ENCODE measurements around the gene R3HCC1L.

The R3HCC1L gene

DNA sequence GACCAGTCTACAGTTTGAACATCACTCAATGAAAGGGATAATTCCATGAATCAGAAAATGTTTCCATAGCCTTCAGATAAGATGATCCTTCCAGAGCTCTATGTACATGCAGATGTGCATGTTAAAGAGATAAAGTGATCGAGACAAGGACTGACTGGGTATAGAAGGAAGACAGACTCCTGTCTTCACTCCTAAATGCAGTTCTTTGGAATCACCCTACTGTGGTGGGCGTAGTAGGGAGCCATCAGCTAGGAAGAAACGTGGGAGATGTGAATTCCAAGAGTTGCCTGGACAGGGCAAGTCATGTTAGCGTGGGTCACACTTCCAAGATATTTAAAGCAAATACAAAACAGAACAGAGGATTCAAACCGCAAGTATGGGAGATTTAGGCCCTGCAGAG is 109.7 kb downstream of the R3HCC1L start:
- ATAC-seq = no peak
- TF ChIP-seq, protein P1, sequence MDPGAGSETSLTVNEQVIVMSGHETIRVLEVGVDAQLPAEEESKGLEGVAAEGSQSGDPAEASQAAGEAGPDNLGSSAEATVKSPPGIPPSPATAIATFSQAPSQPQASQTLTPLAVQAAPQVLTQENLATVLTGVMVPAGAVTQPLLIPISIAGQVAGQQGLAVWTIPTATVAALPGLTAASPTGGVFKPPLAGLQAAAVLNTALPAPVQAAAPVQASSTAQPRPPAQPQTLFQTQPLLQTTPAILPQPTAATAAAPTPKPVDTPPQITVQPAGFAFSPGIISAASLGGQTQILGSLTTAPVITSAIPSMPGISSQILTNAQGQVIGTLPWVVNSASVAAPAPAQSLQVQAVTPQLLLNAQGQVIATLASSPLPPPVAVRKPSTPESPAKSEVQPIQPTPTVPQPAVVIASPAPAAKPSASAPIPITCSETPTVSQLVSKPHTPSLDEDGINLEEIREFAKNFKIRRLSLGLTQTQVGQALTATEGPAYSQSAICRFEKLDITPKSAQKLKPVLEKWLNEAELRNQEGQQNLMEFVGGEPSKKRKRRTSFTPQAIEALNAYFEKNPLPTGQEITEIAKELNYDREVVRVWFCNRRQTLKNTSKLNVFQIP (CRISPR knock-in tag; IDR thresholded peaks at IDR 0.05; ENCODE audit: borderline replicate concordance, low read depth) = no peak
- TF ChIP-seq SNAI2 (CRISPR knock-in tag; IDR thresholded peaks at IDR 0.05) = no peak

DNA sequence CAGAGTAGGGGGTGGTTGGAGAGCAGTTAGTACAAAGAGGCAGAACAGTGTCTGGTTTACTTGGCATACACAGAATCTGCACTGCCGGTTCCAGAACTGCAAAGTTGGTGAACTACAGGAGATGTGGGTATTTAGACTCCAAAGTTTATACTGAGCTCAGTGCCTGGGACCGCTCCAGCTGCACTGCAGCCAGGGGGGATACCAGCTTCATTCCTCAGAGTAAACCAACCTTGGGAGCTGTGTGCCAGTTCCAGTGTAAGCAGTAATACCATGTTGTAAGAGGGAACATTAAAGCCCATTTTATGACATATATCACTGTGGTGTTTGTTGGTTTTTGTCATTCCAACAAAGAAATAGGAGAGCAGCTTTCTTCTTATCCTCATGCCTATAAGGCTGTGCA is 110.1 kb downstream of the R3HCC1L start:
- no peak for ATAC-seq
- TF ChIP-seq ARNTL (CRISPR knock-in tag; IDR thresholded peaks at IDR 0.05; ENCODE audit: borderline replicate concordance, low read depth) (no peak), GLIS3 (CRISPR knock-in tag; IDR thresholded peaks at IDR 0.05) (no peak), RARB (CRISPR knock-in tag; IDR thresholded peaks at IDR 0.05) (no peak), ZNF8 (CRISPR knock-in tag; IDR thresholded peaks at IDR 0.05) (no peak)
- TF ChIP-seq, protein P2, sequence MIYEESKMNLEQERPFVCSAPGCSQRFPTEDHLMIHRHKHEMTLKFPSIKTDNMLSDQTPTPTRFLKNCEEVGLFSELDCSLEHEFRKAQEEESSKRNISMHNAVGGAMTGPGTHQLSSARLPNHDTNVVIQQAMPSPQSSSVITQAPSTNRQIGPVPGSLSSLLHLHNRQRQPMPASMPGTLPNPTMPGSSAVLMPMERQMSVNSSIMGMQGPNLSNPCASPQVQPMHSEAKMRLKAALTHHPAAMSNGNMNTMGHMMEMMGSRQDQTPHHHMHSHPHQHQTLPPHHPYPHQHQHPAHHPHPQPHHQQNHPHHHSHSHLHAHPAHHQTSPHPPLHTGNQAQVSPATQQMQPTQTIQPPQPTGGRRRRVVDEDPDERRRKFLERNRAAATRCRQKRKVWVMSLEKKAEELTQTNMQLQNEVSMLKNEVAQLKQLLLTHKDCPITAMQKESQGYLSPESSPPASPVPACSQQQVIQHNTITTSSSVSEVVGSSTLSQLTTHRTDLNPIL (CRISPR knock-in tag; IDR thresholded peaks at IDR 0.05; ENCODE audit: low read depth) = no peak

DNA sequence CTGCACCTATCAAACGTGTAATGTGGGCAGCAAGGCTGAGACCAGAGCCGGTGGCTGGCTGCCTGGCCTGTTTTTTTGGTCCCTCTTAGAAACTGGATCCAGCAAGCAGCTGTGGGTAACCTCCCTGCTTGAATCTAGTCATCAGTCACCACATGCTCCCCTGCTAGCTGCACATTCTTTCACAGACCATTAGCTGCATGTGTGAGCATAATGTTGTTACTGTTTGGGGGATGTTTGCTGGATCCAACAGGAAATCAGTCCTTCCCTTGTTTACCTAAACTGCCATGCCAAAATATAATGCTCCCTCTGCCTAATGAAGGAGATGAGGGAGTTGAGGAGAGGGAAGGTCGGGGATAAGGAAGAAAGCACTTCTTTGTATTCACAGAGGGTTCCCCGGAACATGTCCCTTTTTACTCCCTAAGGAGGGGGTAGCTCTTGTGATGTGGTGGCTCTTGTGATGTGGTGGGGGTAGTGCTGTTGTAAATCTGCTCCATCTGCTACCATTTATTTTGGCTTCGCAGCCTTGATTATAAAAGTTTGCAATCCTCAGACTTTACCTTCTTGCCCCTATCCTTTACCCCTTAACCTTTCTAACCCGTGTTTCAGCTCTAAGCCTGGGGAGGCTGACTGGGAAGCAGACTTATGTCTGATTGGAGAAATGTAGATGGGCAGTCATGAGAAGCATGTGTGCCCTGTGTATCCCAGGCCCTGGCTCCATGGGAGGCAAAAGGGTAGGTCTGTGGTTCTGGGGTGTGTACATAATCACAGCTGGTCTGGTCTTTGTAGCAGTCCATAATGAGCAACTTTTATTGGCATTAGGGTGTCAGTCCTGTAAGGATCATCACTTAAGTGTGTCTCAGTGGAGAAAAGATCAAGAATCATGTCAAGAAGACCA is 112.7 kb downstream of the R3HCC1L start:
- TF ChIP-seq ARNTL (CRISPR knock-in tag; IDR thresholded peaks at IDR 0.05; ENCODE audit: borderline replicate concordance, low read depth) = no peak
- no peak for TF ChIP-seq PPARA (CRISPR knock-in tag; IDR thresholded peaks at IDR 0.05; ENCODE audit: borderline replicate concordance)
- TF ChIP-seq SNAI2 (CRISPR knock-in tag; IDR thresholded peaks at IDR 0.05) = no peak
- TF ChIP-seq ZNF8 (CRISPR knock-in tag; IDR thresholded peaks at IDR 0.05) = no peak
- TF ChIP-seq ISL1 (CRISPR knock-in tag; IDR thresholded peaks at IDR 0.05) = no peak
- TF ChIP-seq, protein P3, sequence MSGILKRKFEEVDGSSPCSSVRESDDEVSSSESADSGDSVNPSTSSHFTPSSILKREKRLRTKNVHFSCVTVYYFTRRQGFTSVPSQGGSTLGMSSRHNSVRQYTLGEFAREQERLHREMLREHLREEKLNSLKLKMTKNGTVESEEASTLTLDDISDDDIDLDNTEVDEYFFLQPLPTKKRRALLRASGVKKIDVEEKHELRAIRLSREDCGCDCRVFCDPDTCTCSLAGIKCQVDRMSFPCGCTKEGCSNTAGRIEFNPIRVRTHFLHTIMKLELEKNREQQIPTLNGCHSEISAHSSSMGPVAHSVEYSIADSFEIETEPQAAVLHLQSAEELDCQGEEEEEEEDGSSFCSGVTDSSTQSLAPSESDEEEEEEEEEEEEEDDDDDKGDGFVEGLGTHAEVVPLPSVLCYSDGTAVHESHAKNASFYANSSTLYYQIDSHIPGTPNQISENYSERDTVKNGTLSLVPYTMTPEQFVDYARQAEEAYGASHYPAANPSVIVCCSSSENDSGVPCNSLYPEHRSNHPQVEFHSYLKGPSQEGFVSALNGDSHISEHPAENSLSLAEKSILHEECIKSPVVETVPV (CRISPR knock-in tag; IDR thresholded peaks at IDR 0.05) = no peak
- no peak for TF ChIP-seq ESRRG (CRISPR knock-in tag; IDR thresholded peaks at IDR 0.05)
- TF ChIP-seq, protein P2 (CRISPR knock-in tag; IDR thresholded peaks at IDR 0.05; ENCODE audit: low read depth) = no peak
- TF ChIP-seq ZFP3 (CRISPR knock-in tag; IDR thresholded peaks at IDR 0.05) = no peak
- TF ChIP-seq, protein P4, sequence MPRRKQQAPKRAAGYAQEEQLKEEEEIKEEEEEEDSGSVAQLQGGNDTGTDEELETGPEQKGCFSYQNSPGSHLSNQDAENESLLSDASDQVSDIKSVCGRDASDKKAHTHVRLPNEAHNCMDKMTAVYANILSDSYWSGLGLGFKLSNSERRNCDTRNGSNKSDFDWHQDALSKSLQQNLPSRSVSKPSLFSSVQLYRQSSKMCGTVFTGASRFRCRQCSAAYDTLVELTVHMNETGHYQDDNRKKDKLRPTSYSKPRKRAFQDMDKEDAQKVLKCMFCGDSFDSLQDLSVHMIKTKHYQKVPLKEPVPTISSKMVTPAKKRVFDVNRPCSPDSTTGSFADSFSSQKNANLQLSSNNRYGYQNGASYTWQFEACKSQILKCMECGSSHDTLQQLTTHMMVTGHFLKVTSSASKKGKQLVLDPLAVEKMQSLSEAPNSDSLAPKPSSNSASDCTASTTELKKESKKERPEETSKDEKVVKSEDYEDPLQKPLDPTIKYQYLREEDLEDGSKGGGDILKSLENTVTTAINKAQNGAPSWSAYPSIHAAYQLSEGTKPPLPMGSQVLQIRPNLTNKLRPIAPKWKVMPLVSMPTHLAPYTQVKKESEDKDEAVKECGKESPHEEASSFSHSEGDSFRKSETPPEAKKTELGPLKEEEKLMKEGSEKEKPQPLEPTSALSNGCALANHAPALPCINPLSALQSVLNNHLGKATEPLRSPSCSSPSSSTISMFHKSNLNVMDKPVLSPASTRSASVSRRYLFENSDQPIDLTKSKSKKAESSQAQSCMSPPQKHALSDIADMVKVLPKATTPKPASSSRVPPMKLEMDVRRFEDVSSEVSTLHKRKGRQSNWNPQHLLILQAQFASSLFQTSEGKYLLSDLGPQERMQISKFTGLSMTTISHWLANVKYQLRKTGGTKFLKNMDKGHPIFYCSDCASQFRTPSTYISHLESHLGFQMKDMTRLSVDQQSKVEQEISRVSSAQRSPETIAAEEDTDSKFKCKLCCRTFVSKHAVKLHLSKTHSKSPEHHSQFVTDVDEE (CRISPR knock-in tag; IDR thresholded peaks at IDR 0.05) = no peak
- TF ChIP-seq CSDC2 (CRISPR knock-in tag; IDR thresholded peaks at IDR 0.05) = no peak
- ATAC-seq = no peak

DNA sequence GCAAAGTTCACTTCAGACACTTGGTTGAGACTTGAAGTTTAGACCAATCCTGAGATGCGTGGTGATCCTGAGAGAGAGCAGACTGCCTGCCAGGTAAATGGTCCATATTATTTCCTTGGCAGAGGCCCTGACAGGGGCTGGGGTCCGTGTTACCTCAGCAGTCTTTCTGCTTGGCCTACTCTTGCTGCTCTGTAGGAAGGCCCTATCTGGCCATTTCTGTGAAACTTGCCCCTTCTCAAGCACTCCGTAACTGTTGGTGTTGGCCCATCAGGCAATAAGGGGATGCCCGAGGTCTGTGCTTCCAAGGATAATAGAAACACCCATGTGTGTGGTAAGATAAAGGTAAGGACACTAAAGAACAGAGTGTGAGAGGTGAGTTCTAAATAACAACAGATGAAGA is 113.6 kb downstream of the R3HCC1L start:
- ATAC-seq = no peak
- TF ChIP-seq SNAI2 (CRISPR knock-in tag; IDR thresholded peaks at IDR 0.05) = no peak
- TF ChIP-seq, protein P5, sequence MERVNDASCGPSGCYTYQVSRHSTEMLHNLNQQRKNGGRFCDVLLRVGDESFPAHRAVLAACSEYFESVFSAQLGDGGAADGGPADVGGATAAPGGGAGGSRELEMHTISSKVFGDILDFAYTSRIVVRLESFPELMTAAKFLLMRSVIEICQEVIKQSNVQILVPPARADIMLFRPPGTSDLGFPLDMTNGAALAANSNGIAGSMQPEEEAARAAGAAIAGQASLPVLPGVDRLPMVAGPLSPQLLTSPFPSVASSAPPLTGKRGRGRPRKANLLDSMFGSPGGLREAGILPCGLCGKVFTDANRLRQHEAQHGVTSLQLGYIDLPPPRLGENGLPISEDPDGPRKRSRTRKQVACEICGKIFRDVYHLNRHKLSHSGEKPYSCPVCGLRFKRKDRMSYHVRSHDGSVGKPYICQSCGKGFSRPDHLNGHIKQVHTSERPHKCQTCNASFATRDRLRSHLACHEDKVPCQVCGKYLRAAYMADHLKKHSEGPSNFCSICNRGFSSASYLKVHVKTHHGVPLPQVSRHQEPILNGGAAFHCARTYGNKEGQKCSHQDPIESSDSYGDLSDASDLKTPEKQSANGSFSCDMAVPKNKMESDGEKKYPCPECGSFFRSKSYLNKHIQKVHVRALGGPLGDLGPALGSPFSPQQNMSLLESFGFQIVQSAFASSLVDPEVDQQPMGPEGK (CRISPR knock-in tag; IDR thresholded peaks at IDR 0.05; ENCODE audit: borderline replicate concordance) = no peak
- TF ChIP-seq, protein P2 (CRISPR knock-in tag; IDR thresholded peaks at IDR 0.05; ENCODE audit: low read depth) = no peak
- no peak for TF ChIP-seq ZFP3 (CRISPR knock-in tag; IDR thresholded peaks at IDR 0.05)
- no peak for TF ChIP-seq ISL1 (CRISPR knock-in tag; IDR thresholded peaks at IDR 0.05)
- no peak for TF ChIP-seq RARB (CRISPR knock-in tag; IDR thresholded peaks at IDR 0.05)
- TF ChIP-seq TCF4 (CRISPR knock-in tag; IDR thresholded peaks at IDR 0.05; ENCODE audit: borderline replicate concordance) = no peak
- no peak for TF ChIP-seq ZNF8 (CRISPR knock-in tag; IDR thresholded peaks at IDR 0.05)
- TF ChIP-seq, protein P4 (CRISPR knock-in tag; IDR thresholded peaks at IDR 0.05) = no peak
